GM18867 (cell line): ENCODE measurements around the gene SEPTIN3.

Experiments used
- ATAC-seq: cut with Tn5 transposase; IDR thresholded peaks from one replicate; pipeline ENCODE4 v1.9.1; 2021; ENCODE audit warnings: mild to moderate bottlenecking, moderate library complexity; ENCODE audit not compliant: unreplicated experiment

SEPTIN3 gene

DNA sequence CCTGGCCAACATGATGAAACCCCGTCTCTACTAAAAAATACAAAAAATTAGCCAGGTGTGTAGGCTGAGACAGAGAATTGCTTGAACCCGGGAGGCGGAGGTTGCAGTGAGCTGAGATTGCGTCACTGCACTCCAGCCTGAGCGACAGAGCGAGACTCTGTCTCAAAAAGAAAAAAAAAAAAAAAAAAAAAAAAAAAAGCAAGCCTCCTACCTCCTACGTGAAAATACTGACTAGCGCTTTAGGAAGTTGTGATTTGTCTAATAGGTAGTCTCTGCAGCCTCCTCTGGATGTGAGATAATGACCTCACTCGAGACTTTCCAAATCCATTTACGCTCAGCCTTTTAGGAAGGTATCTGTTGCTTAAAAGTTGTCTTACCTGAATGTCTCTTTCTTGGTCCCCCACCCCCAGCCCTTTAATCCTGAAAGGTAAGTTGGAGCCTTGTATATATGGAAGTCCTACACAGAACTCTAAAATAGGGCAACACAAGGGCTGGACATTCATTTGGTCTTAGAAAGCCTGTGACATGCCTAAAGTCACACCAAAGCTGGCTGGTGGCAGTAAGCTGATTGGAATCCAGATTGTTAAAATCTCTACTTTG, 5.5 kb downstream of the SEPTIN3 start:
- no peak for ATAC-seq

DNA sequence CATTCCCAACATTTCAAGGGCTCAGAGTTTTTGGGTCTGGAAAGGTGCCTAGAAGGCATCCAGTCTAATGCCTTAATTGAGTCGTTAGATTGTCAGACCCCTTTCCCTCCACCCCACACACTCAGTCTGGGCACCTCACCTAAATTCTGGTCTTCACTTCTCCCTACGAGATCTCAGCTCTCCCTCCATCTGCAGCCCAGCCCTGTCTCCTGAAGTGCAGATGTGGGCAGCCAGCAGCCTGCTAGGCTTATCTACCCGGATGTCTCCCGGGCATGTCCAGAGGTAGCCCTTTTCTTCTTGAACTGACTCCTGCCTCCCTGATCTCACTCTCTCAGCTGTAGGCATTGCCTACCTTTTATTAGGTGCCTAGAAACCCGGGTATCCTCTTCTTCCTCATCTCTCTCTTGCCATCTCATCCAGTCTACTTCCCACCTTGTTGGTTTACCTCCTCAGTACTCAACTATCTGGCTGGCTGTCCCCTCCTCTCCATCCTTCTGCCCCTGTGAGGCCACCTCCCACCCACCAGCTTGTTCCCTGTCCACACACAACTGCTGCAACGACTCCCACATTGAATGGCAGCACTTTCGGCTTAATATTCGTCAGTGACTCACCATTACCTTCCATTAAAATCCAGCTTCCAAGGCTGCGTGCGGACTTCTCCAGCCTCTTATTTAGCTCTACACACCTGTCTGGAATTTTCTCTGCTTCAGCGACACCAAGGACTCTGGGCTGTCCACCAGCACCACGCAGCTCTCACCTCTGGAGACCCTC, 6.2 kb downstream of the SEPTIN3 start:
- ATAC-seq = no peak

DNA sequence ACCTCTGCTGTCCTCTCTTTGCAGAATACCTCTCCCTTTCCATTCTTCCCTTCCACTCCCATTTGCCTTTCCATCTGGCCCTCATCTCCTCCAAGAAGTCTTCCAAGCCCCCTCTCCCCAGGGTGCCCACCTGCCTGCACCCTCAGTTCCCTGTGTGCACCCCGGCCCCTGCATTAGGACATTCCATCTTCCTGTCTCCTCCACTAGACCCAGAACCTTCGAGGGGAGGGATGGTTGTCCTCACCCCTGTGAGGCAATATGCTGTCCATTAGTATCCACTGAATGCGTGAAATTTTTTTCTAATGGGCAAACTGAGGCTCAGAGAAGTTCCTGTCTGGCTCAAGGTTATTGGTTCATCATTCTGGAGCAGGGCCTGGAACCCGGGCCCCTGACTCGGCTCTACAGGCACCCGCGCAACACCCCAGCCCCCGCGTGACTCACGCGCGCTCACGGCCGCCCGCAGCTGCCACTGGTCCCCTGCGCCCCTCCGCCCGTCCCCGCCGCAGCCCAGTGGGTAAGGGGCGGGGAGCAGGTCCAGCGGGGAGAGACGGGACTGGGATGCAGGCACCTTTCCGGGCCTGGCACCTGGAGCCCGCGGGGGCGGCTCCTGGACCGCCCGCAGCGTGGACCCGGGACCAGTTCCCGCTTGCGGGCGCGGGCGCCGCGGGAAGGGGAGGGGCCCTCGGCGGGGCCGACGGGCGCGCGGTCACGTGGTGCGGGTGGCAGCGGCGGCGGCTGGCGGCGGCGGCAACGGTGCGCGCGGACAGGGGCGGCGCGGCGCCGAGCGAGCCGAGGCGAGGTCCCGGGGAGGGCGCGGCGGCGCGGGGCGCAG, 7.0 kb downstream of the SEPTIN3 start:
- ATAC-seq = no peak

DNA sequence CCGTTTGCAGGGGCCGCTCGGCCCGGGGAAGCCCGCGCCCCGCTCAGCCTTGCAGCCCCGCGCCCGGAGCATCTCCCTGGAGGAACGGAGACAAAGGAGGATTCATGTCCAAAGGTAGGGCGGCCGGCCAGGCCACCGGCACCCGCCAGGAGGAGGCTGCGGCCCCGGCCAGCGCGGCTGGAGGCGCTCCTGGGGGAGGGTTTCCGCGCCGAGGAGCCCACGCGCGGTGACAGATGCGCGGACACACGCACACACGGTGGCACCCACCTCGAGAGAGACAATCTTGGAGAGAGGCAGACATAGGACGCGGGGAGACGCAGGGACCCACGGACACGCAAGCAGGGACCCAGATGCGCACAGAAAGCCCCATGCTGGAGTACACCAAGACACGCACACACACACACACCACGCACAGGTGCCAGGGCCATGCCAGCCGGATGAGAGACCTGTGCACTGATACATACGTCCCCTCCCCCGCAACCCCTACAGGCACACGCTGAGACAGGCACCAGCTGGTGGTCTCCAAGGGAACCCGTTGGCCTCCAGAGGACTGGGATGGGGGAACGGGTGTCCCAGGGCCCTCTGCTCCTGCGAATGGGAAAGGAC, 7.8 kb downstream of the SEPTIN3 start:
- no peak for ATAC-seq

DNA sequence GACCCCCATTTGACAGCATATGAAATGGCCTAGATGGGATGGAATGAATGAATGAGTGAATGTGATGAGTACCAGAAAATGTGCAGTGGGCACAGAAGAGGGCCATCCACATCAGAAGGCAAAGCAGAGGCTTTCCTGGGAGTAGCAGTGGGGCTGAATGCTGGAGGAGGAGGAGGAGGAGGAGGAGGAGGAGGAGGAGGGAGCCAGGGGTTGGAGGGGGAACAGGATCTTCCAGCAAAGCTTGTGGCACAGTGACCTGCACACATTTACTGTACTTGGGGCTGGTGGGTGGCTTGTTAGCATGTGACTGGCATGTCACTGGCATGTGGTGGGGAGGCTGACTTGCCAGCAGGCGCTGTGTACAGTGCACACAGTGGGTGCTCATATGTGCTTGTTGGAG, 9.5 kb downstream of the SEPTIN3 start:
- ATAC-seq = no peak

DNA sequence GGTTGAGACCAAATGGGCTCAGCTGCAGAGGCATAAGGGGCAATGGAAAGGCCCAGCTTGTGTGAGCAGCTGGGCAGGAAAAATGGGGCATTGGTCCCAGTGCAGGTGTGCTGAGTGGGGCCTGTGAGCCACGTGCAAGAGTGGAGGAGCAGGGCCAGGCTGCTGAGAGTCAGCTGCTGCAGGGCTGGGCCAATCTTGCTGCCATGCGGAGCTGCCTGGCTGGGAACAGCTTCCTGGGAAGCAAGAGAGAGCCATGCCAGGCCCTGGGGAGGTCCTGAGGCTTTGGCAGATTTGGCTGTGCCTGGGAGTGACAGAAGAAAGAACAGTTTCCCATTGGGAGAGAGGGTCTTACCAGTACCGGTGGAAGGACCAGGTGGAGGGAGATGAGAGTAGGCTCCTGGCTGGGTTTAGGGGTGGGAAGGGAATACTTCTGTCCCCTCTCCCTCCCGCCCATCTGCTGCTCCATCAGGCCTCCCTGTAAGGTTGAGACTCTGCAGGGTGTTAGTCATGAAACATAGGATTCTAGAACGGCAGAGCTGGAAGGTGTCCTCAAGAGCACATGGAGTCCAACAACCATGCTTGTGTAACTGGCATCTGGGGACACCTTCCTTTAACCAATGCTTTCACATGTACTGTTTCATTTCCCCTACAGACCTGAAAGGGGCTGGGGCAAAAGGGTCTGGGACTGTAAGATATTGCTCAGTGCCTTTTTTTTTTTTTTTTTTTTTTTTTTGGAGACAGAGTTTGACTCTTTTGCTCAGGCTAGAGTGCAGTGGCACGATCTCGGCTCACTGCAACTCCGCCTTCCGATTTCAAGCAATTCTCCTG, 10.4 kb downstream of the SEPTIN3 start:
- no peak for ATAC-seq

DNA sequence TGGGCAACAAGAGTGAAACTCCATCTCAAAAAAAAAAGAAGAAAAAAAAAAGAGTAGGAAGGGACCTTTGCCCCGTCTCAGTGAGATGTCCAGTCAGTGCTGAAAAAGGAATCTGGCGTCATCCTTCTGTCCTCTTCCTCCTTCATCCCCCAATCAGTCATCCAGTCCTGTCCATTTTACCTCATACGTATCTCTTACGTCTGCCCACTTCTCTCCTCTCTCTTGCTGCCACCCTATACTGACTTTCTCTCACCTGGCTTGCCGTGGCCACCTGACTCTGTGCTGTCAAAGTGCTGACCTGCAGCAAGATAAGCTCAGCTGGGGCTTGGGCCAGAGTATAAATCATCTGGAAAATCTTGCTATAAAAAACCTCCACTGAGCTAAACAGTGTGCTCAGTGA, 13.6 kb downstream of the SEPTIN3 start:
- no peak for ATAC-seq

DNA sequence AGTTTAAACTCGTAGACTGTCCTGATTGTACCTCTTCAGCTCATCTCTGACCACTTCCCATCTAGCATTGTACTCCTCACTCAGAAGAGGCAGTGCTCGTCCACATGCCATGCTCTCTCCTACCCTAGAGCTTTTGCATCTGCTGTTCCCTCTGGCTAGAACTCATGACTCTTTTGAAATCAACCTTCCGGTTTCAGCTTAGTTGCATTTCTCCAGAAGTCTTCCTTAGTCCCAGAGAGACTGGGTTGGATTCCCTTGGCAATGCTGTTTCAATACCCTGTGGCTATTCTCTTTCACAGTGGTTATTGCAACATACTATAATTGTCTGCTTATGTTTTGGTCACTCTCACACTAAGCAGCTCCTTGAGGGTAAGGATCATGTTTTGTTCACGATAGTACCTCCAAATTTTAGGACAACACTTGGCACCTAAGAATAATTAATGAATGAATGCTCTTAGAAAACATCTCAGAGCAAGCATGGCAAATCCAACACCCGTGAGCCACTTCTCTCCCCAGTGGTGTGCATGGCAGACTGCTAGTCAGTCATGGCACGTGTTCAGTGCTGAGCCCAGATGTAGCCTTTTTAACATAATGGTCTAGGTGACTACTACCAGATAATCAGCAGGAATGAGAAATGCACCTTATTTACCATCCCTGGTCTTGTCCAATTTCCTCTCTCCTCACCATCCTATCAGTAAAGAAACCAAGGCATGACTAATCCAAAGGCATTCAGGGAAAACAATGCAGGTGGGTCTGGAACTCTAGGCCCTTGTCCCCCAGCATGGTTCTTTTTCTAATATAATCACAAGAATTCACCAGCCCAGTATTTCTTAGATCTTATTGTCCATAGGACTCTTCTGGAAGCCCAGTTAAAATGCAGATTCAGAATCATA, 14.5 kb downstream of the SEPTIN3 start:
- no peak for ATAC-seq

DNA sequence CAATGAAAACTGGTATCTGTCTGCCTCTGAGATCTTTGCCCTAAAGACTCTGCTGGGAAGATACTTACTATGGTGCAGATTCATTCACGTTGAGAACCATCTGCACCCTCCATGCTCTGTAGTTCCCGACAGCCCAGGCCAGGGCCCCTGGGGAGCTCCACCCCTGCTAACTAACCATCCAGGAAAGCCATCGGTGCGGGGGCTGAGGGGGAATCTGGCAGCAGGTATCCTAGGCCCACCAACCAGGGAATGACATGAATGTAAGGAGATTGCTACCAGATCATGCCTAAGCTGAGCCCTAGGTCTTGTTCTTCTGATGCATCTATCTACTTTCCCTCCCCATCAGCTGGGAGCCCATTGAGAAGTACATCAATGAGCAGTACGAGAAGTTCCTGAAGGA, 18.0 kb downstream of the SEPTIN3 start:
- ATAC-seq = no peak

DNA sequence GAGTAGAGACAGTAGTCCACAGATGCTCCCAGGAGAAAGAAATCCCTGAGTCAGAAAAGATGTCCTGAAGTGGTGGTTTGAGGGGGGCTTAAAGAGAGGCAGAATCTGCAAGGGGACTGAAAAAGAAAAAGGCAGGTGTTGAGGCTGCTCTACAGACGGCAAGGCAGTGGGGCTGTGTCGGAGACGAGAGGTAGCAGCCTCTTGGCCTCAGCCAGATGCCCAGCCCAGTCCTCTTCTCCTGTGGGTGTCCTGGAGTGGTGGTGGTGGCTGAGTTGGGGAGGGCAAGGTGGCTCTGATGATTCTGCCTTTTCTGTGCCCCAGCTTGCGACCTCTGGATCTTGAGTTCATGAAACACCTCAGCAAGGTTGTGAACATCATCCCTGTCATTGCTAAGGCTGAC, 20.0 kb downstream of the SEPTIN3 start:
- no peak for ATAC-seq

DNA sequence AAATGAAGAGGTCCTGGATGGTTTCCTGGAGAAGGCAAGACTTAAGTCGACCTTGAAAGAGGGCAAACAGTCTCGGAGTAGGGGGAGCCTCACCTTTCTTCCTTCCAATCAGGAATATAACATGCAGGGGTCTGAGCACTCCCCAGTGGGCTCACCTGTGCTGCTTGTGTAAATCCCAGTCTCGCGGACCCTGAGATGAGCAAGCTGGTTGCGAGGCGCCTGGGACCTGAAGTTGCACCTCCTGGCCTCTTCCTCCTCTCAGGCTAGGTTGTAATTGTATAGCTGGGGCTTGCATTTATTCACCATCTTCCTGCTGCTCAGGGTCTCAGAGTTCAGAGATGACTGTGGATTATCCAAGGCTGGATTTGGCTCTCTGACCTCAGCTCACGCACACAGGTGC, 21.9 kb downstream of the SEPTIN3 start:
- ATAC-seq = no peak

DNA sequence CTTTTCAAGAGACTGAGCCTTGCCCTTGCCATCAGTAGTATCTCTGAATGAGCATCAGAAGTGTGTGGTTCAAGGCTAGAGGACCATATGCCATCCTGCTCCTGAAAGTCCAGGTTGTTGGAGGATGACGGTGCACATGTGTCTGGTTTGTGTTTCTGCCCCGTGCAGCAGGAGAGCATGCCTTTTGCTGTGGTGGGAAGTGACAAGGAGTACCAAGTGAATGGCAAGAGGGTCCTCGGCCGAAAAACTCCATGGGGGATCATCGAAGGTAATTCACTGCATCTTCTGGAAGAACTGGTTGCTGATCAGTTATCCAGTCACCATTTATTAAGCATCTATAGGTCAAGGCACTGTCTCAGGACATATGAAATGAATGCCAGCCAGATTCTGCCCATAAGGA, 23.3 kb downstream of the SEPTIN3 start:
- no peak for ATAC-seq

DNA sequence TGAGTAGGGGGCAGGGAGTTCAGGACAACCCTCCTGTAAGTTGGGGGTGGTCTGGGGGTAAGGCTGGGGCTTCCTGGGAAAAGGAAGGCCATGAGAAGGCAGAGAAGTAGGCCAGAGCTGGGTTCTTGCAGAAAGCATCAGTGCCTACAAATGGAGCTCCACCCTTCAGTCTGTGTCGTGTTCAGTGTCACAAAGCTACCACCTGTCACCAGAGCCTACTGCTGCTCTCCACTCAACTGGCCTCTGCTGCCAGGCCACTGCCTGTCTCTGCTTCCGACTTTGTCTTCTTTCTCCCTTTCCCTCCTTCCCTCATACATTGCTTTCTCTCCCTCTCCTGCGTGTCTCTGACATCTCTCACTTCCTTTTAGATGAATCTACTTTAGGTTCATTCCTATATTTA, 26.0 kb downstream of the SEPTIN3 start:
- no peak for ATAC-seq

DNA sequence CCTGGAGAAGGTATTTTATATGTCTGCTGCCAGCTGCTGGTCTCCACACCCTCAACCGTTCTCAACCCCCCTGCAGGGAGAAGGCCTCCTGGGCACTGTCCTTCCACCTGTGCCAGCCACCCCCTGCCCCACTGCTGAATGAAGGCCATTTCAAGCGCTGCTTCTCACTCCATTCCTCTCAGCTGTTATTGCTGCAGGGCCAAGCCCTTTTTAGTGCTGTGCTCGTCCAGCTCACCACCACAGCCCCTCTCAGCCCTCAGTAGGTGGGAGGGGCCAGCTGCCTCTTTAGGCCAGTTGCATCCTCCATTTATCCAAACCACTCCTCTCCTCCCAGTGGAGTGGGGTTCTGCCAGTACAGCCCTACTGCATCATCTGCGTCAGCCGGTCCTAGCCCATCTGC, 27.6 kb downstream of the SEPTIN3 start:
- ATAC-seq = no peak

DNA sequence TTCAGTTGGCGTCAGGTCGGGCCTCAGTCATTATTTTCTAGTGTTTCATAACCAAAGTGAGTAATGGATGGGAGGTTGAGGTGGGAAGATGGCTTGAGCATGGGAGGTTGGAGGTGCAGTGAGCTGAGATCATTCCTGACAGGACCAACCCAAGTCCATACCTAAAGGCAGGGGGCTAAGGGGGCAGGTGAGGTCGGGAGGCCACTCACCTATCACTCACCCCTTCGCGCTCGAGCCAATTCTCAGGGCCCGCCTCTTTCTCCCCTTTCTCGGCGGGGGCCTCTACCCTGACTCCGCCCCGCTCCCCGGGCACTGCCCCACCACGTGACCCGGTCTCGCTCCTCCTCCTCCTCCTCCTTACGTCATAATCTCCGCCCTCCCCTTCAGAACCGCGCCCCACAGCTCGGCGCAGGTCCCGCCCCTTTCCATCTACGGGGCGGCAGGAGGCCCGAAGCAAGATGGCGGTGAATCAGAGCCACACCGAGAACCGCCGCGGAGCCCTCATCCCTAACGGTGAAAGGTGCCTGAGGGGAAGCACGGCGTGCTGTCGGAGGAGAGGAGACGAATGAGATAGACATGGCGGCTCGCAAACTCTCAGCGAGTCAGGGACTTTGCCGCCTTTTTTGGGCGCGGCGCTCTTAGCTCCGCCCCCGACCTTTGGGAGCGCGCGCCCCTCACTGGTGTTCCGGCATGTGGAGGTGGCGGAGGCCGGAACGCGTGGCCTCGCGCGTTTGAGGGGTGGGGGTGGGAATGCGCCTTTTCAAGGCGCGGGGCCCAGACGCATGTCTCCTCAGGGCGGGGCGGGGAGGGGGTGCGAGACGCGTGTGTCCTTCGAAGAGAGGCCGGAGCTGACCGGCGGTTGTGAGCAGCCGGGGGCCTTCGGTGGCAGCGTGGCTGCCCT, 29.4 kb downstream of the SEPTIN3 start, which contains the start of gene WBP2NL:
WBP2NL (plus strand) TSS at position 428 of the 901 bp plus-strand sequence; CDS start at position 459, 31 bp downstream.
- ATAC-seq = peak; percentile 87

DNA sequence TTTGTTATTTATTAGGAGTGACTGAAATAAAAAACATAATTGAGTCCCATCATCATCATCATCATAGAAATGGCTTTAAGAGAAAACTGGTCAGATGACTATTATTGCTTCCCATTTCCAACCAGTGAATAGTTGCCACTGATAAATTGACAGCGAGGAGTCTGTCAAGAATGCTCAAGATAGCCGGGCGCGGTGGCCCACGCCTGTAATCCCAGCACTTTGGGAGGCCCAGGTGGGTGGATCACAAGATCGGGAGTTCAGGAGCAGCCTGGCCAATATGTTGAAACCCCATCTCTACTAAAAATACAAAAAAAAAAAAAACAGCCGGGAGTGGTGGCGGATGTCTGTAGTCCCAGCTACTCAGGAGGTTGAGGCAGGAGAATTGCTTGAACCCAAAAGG, 31.2 kb downstream of the SEPTIN3 start:
- no peak for ATAC-seq

DNA sequence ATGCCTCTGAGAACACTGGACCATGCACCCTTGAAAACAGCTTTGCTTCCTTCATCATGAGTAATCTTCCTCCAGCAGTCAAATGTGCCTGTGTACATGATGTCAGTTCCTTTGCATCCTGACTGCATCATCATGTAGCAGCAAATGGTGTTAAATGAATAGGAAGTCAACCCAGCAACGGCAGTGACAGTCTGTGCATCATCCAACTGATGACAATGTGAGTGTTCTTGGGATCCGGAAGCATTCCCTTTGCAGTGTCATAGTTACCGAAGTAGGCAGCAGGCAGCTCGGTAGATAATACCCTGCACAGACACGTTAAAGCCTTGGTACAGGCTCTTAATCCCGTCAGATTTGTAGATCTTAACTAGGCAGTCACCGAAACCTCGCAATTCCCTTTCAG, 31.9 kb downstream of the SEPTIN3 start:
- no peak for ATAC-seq

DNA sequence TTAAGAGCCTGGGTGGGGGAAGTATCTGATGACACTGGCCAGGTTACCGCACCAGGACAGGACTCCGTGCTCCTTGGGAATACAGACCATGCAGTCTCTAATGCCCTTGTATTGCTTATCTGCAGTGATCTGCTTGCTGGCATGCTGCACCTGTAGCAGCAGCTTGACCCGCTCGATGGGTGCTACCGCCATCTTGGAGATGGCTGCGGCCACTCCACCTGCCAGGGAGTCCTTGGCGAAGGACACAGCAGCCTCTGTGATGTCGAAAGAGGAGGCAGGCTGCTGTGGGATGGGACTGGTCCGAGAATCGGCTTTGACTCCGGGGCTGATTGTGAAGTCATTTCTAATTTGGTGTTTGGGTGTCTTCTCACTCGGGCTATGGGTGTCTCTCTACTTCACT, 32.5 kb downstream of the SEPTIN3 start:
- no peak for ATAC-seq

DNA sequence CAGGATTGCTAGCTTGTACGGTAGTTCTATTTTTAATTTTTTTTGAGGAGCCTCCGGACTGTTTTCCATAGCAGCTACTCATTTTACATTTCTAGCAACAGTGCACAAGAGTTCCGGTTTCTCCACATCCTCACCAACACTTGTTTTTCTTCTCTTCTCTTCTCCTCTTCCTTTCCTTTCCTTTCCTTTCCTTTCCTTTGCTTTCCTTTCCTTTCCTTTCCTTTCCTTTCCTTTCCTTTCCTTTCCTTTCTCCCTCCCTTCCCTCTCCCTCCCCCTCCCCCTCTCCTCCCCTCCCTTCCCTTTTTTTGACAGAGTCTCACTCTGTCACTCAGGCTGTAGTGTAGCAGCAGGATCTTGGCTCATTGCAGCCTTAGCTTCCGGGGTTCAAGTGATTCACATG, 38.7 kb downstream of the SEPTIN3 start:
- no peak for ATAC-seq
